Activated T-helper 9 cell treated with anti-CD3 and anti-CD28 coated beads, Interleukin-2, amount 50 U/mL, for 16 hours (primary cell): ENCODE data around the gene ATP5F1C.

Experiments
- DNase-seq: peaks from one replicate; pipeline ENCODE4 v3.0.0-alpha.2; 2020; ENCODE audit warnings: low read depth

The ATP5F1C gene

DNA sequence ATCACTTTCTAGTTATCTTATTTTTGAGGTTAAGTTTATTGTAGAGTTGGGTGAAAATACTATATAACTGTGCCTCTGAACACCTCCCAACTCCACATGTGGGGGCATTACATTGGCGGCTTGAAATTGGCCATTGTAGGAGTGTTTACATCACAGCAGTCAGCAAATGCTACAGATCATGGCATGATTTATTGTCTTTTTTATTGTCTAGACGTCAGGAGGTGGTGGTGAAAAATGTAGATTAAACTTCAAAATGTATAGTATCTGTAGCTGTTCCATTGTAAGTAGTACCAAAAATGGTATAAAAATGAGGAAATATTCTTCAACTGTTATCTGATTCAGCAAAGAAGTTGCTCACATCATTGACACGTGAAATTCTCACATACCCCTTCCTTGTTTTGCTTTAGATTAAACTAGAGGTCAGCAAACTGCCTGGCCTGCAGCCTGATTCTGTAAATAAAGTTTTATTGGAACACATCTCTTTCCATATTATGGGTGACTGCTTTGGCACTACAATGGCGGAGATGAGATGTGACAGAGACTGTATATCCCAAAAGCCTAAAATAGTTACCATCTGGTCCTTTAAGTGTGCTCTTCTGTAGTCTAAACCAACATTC, 65.4 kb downstream of the ATP5F1C start:
- no peak for DNase-seq

DNA sequence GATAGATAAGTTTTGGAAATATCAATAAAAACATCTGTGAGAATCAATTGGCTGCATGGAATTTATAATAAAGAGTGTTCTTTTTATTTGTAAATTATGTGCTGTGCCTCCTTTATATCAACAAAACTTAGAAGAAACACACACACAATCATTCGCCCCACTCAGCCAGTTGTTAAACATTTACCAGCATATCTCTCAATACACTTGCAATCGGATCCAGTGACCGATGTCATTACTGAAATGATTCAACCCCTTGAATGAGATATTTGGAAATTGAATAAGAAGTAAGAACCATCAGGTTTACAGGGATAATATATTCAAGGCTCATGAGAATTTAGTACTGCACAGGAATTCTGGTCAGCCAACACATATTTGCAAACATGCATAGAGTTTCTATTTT, 65.9 kb downstream of the ATP5F1C start:
- no peak for DNase-seq

DNA sequence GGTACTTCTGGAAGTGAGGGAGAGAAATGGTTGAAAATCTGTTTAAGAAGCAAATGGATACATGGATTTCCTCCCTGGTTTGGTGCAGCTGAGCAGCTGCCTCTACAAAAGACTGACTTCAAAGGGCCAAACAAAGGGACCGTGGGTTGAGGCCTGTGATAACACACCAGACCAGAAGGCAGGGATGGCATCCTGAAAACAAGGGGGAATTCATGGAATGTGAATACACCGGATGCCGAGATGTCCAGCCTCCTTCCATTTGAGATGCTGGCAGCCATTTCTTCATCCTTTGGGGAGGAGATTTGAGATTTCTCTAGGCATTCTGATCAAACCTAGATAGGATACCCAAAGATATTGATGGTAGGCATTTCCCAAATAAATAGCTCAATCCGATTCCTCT, 67.2 kb downstream of the ATP5F1C start:
- no peak for DNase-seq

DNA sequence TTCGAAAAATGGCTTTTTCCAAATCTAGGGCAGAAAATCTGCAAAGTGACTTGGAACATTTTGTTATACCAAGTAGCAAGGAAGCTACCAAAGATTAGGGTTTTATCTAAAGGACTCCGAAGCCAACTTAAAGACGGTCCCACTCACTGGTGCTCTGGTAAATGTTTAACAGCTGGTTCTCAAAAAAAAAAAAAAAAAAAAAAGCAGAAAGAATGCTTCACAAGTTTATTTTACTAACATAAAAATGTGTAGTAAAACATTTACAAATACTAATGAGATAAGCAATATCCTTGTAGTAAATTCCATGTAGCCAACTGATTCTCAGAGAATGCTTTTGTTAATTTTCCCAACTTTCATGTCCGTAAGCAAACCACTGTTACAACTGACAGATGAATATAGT, 68.7 kb downstream of the ATP5F1C start:
- DNase-seq: no peak

DNA sequence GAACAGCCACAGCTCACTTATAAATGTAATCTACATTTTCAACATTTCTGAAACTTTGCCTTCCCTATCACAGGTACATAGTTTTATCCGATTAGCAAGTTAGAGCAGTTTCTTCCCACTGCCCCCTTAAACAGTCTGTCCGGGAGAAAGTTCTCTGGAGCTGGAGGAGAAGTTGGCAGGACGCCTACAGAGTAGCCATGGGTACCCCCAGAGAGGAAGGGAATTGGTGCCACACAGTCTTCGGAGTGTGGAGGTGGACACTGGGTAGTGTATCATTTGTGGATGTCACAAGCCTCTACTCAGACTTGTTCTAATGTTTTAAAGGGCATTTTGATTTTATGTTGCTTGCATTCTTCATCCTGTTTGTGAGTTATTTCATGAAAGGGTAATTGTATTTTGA, 69.3 kb downstream of the ATP5F1C start:
- no peak for DNase-seq
